NCI-H2227 treated with DMSO at 0.1 percent for 48 hours (cell line): ENCODE results near the gene UBE2E2.

ENCODE experiments used
- DNase-seq: peaks from one replicate; lab custom pipeline; 2025; lab: John Stamatoyannopoulos, UW

UBE2E2 gene

GRCh38 chr3:23198801-23199200 is 4.3 kb upstream of the UBE2E2 start:
- DNase-seq = no peak

- no peak for DNase-seq
Measured at GRCh38 chr3:23199649-23200048, 3.5 kb upstream of the UBE2E2 start.

GRCh38 chr3:23201154-23201838 is 1.8 kb upstream of the UBE2E2 start:
- DNase-seq = no peak

GRCh38 chr3:23202203-23202920 is 765 bp upstream of the UBE2E2 start:
- DNase-seq = no peak

GRCh38 chr3:23203708-23204330 is 692 bp downstream of the UBE2E2 start:
- no peak for DNase-seq

GRCh38 chr3:23206366-23206765 is 3.2 kb downstream of the UBE2E2 start:
- no peak for DNase-seq

- no peak for DNase-seq
Measured at GRCh38 chr3:23209103-23209502, 6.0 kb downstream of the UBE2E2 start.

- DNase-seq = no peak
Measured at GRCh38 chr3:23209747-23210487, 6.8 kb downstream of the UBE2E2 start.

GRCh38 chr3:23213813-23214212 is 10.7 kb downstream of the UBE2E2 start:
- no peak for DNase-seq

- DNase-seq = no peak
Measured at GRCh38 chr3:23217872-23218554, 14.9 kb downstream of the UBE2E2 start.

GRCh38 chr3:23219117-23219516 is 16.0 kb downstream of the UBE2E2 start:
- no peak for DNase-seq

- DNase-seq = no peak
Measured at GRCh38 chr3:23219552-23219951, 16.4 kb downstream of the UBE2E2 start.

GRCh38 chr3:23221136-23221535 is 18.0 kb downstream of the UBE2E2 start:
- no peak for DNase-seq

GRCh38 chr3:23232016-23232415 is 28.9 kb downstream of the UBE2E2 start:
- no peak for DNase-seq

GRCh38 chr3:23232854-23233253 is 29.7 kb downstream of the UBE2E2 start:
- DNase-seq = no peak

GRCh38 chr3:23235264-23235663 is 32.1 kb downstream of the UBE2E2 start:
- no peak for DNase-seq

GRCh38 chr3:23236890-23237289 is 33.8 kb downstream of the UBE2E2 start:
- no peak for DNase-seq

- DNase-seq = no peak
Measured at GRCh38 chr3:23238156-23238555, 35.0 kb downstream of the UBE2E2 start.

- no peak for DNase-seq
Measured at GRCh38 chr3:23238578-23238977, 35.5 kb downstream of the UBE2E2 start.

GRCh38 chr3:23239211-23240068 is 36.3 kb downstream of the UBE2E2 start:
- DNase-seq = no peak

- no peak for DNase-seq
Measured at GRCh38 chr3:23240171-23240785, 37.2 kb downstream of the UBE2E2 start.
